Mammary epithelial cell (primary cell): ENCODE measurements around the gene ST8SIA5.

Source experiments
- EZH2 ChIP-seq: IDR thresholded peaks from 2 replicates; pipeline ENCODE4 v1.6.1; 2012; ENCODE audit warnings: low read length, inconsistent platforms, borderline replicate concordance
- TF ChIP-seq, protein P1 (sequence below), 2 donors: IDR thresholded peaks in 1 of 2; conservative IDR thresholded peaks in 1 of 2; 2 replicates each; pipeline ENCODE4 v1.5.1; 2011 to 2012; ENCODE audit warnings: inconsistent platforms in 2 of 2, low read length in 2 of 2, mild to moderate bottlenecking in 2 of 2, control low read depth in 1 of 2, low read depth in 1 of 2; ENCODE audit not compliant: insufficient read depth in 1 of 2; ENCODE audit errors: extremely low read depth in 1 of 2

DNA sequence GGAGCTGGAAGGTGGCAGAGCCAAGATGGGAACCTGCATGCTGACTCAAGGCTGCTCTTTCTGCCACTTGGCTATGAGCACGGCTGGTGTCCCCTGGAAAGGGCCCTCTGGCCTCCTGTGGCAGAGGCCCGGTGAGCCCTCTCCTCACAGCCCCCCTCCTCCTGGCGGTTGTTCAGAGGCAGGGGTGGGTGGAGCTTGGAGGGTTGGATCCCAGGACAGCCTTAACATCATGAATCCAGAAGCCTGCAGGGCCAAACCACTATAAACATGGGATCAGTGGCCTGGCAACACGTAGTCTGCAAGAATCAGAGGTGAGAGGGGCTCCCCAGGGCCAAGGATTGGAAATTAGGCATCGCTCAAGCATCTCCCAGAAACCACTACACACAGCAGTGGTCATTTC is 51.3 kb downstream of the ST8SIA5 start:
- TF ChIP-seq, protein P1, sequence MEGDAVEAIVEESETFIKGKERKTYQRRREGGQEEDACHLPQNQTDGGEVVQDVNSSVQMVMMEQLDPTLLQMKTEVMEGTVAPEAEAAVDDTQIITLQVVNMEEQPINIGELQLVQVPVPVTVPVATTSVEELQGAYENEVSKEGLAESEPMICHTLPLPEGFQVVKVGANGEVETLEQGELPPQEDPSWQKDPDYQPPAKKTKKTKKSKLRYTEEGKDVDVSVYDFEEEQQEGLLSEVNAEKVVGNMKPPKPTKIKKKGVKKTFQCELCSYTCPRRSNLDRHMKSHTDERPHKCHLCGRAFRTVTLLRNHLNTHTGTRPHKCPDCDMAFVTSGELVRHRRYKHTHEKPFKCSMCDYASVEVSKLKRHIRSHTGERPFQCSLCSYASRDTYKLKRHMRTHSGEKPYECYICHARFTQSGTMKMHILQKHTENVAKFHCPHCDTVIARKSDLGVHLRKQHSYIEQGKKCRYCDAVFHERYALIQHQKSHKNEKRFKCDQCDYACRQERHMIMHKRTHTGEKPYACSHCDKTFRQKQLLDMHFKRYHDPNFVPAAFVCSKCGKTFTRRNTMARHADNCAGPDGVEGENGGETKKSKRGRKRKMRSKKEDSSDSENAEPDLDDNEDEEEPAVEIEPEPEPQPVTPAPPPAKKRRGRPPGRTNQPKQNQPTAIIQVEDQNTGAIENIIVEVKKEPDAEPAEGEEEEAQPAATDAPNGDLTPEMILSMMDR (conservative IDR thresholded peaks at IDR 0.05 in 1 of 2, IDR thresholded peaks at IDR 0.05 in 1 of 2; ENCODE audit: extremely low read depth in 1 of 2, insufficient read depth in 1 of 2, low read depth in 1 of 2, low read length in 2 of 2) = no peak
- no peak for TF ChIP-seq EZH2
